ENCODE data around the gene TRIM60. TPM values are rescaled to one million over a fixed set of nuclear protein-coding genes. Genes with fewer than 3 reads are reported as not detected.
"Not testable (repeated sequence)": the region's sequence is repeated elsewhere in the genome, so short reads cannot be mapped to it uniquely, and the experiment has no call there.

The TRIM60 gene
- total RNA-seq = not detected
- polyA plus RNA-seq = not detected

GRCh38 chr4:165031436-165032211, at the start of gene TRIM60:
TSS of gene TRIM60 (plus strand) at chr4:165031999. CDS start at chr4:165040073, 8,074 bp downstream.
- Histone ChIP-seq H3K4me3 (no peak within 1 kb of the TSS), H3K4me1 (no peaks in the 10 kb centered on the region), H3K27me3 (no peaks in the 10 kb centered on the region), H3K27ac (no peak within 1 kb of the TSS), H3K9me3 (no peaks in the 10 kb centered on the region), H3K36me3 (no peaks in the 10 kb centered on the region)
- TF ChIP-seq POLR2A (IDR thresholded peaks at IDR 0.05) (no peak), CTCF (IDR thresholded peaks at IDR 0.05) (no peak), EP300 (IDR thresholded peaks at IDR 0.05) (no peak), POLR2AphosphoS5 (IDR thresholded peaks at IDR 0.05) (no peak)
- 96% methylated on average over 41 of the region's 41 CpGs for WGBS, 2 donors
- intact Hi-C loops (cut with DNase I) = no loop called here
- DNase-seq = no peak

- intact Hi-C loops (cut with DNase I) = no loop called here
Observed at GRCh38 chr4:164989471-164989870, 42.3 kb upstream of the TRIM60 start.

GRCh38 chr4:164990786-164991185, 41.0 kb upstream of the TRIM60 start:
- DNase-seq; H3K9me3 ChIP-seq; H3K4me3 ChIP-seq; H3K4me1 ChIP-seq; H3K27me3 ChIP-seq; intact Hi-C loops (cut with DNase I); H3K27ac ChIP-seq; H3K36me3 ChIP-seq: not testable (repeated sequence)
- 78 to 87% methylated on average over 10 of the region's 10 CpGs for WGBS, 2 donors

More at GRCh38 chr4:164989471-164989870, 42.3 kb upstream of the TRIM60 start:
- H3K4me1 ChIP-seq = no peaks in the 10 kb centered on the region
- no peak for TF ChIP-seq EP300 (IDR thresholded peaks at IDR 0.05)
- no peak for TF ChIP-seq POLR2AphosphoS5 (IDR thresholded peaks at IDR 0.05)
- TF ChIP-seq CTCF (IDR thresholded peaks at IDR 0.05) = no peak
- TF ChIP-seq POLR2A (IDR thresholded peaks at IDR 0.05) = no peak
- no peaks in the 10 kb centered on the region for H3K9me3 ChIP-seq
- no peaks in the 10 kb centered on the region for H3K36me3 ChIP-seq
- H3K27ac ChIP-seq = no peak overlapping the region
- no peak for DNase-seq
- 76 to 86% methylated on average over 2 of the region's 2 CpGs for WGBS, 2 donors
- no peak overlapping the region for H3K4me3 ChIP-seq
- no peaks in the 10 kb centered on the region for H3K27me3 ChIP-seq

- H3K36me3 ChIP-seq; H3K27ac ChIP-seq; intact Hi-C loops (cut with DNase I); H3K4me1 ChIP-seq; H3K9me3 ChIP-seq; H3K27me3 ChIP-seq; DNase-seq; H3K4me3 ChIP-seq: not testable (repeated sequence)
- WGBS, 2 donors = 88 to 90% methylated on average over 6 of the region's 6 CpGs
Observed at GRCh38 chr4:164996123-164996522, 35.7 kb upstream of the TRIM60 start.

GRCh38 chr4:164997324-164997723, 34.5 kb upstream of the TRIM60 start:
- no peak overlapping the region for H3K4me3 ChIP-seq
- H3K9me3 ChIP-seq = no peaks in the 10 kb centered on the region
- no peak for DNase-seq
- intact Hi-C loops (cut with DNase I) = no loop called here
- TF ChIP-seq POLR2A (IDR thresholded peaks at IDR 0.05) (no peak), CTCF (IDR thresholded peaks at IDR 0.05) (no peak), POLR2AphosphoS5 (IDR thresholded peaks at IDR 0.05) (no peak), EP300 (IDR thresholded peaks at IDR 0.05) (no peak)
- 31 to 76% methylated on average over 2 of the region's 2 CpGs for WGBS, 2 donors
- H3K4me1 ChIP-seq = no peaks in the 10 kb centered on the region
- H3K36me3 ChIP-seq = no peaks in the 10 kb centered on the region
- no peak overlapping the region for H3K27ac ChIP-seq
- H3K27me3 ChIP-seq = peaks cover 0 to 4% (median 0%) of the 10 kb centered on the region in 3 donors

GRCh38 chr4:164997941-164998340, 33.9 kb upstream of the TRIM60 start:
- Histone ChIP-seq H3K4me3 (no peak overlapping the region), H3K27me3 (peaks cover 0 to 4% (median 0%) of the 10 kb centered on the region in 3 donors), H3K9me3 (no peaks in the 10 kb centered on the region), H3K27ac (no peak overlapping the region), H3K4me1 (no peaks in the 10 kb centered on the region), H3K36me3 (no peaks in the 10 kb centered on the region)
- 15 to 69% methylated on average over 6 of the region's 6 CpGs for WGBS, 2 donors
- DNase-seq = no peak
- intact Hi-C loops (cut with DNase I) = no loop called here
- TF ChIP-seq POLR2AphosphoS5 (IDR thresholded peaks at IDR 0.05) (no peak), POLR2A (IDR thresholded peaks at IDR 0.05) (no peak), EP300 (IDR thresholded peaks at IDR 0.05) (no peak), CTCF (IDR thresholded peaks at IDR 0.05) (no peak)

- H3K36me3 ChIP-seq, H3K27ac ChIP-seq: not testable (repeated sequence)
- 44 to 74% methylated on average over 2 of the region's 2 CpGs for WGBS, 2 donors
Observed at GRCh38 chr4:164998526-164999080, 33.2 kb upstream of the TRIM60 start.

GRCh38 chr4:165001957-165002356, 29.8 kb upstream of the TRIM60 start:
- H3K36me3 ChIP-seq; H3K4me1 ChIP-seq; DNase-seq; H3K27ac ChIP-seq; H3K4me3 ChIP-seq; H3K9me3 ChIP-seq; intact Hi-C loops (cut with DNase I); H3K27me3 ChIP-seq: not testable (repeated sequence)
- 70% methylated on average over 4 of the region's 4 CpGs for WGBS, 2 donors

More at GRCh38 chr4:164998526-164999080, 33.2 kb upstream of the TRIM60 start:
- H3K9me3 ChIP-seq; H3K4me3 ChIP-seq; DNase-seq; H3K4me1 ChIP-seq; intact Hi-C loops (cut with DNase I); H3K27me3 ChIP-seq: not testable (repeated sequence)

Data from sigmoid colon (tissue), 7 donors.